H9 (cell line): ENCODE measurements around the gene TULP3. TPM values are rescaled to one million over a fixed set of nuclear protein-coding genes. Genes with fewer than 3 reads are reported as not detected.

Experiments
- DNase-seq: peaks from one replicate; pipeline ENCODE4 v3.0.0-alpha.2; 2017
- H2AFZ ChIP-seq: one replicate; pipeline ENCODE4 v1.6.1; 2013; ENCODE audit warnings: mild to moderate bottlenecking, low read length, control low read depth, moderate library complexity
- H2AK5ac ChIP-seq: 2 replicates; pipeline ENCODE4 v1.6.1; 2013; ENCODE audit warnings: low read length, control low read depth, mixed read lengths; ENCODE audit not compliant: insufficient read length
- H2BK120ac ChIP-seq: one replicate; pipeline ENCODE4 v1.6.1; 2013; ENCODE audit warnings: low read depth, mild to moderate bottlenecking, low read length, control low read depth, inconsistent platforms; ENCODE audit not compliant: poor library complexity, severe bottlenecking
- H2BK12ac ChIP-seq: 2 replicates; pipeline ENCODE4 v1.6.1; 2013; ENCODE audit warnings: low read length, control low read depth, mixed read lengths, low read depth; ENCODE audit not compliant: insufficient read length
- H2BK15ac ChIP-seq: 2 replicates; pipeline ENCODE4 v1.6.1; 2013; ENCODE audit warnings: low read depth, low read length, control low read depth
- H2BK20ac ChIP-seq: one replicate; pipeline ENCODE4 v1.6.1; 2013; ENCODE audit warnings: low read depth, mild to moderate bottlenecking, low read length, control low read depth, inconsistent platforms; ENCODE audit not compliant: poor library complexity, severe bottlenecking
- H2BK5ac ChIP-seq: 2 replicates; pipeline ENCODE4 v1.6.1; 2013; ENCODE audit warnings: low read length, control low read depth, mixed read lengths; ENCODE audit not compliant: insufficient read length
- H3K14ac ChIP-seq: 2 replicates; pipeline ENCODE4 v1.6.1; 2013; ENCODE audit warnings: low read length, control low read depth; ENCODE audit not compliant: insufficient read depth
- H3K18ac ChIP-seq: 2 replicates; pipeline ENCODE4 v1.6.1; 2013; ENCODE audit warnings: low read depth, mild to moderate bottlenecking, mixed read lengths, low read length, control low read depth; ENCODE audit not compliant: insufficient read length
- H3K23ac ChIP-seq: 2 replicates; pipeline ENCODE4 v1.6.1; 2013; ENCODE audit warnings: low read length, control low read depth, mixed read lengths, low read depth; ENCODE audit not compliant: insufficient read length
- H3K23me2 ChIP-seq: 2 replicates; pipeline ENCODE4 v1.6.1; 2013; ENCODE audit warnings: low read depth, mild to moderate bottlenecking, mixed read lengths, low read length, control low read depth; ENCODE audit not compliant: insufficient read length, poor library complexity, severe bottlenecking
- H3K27ac ChIP-seq: 2 replicates; pipeline ENCODE4 v1.5.1; 2013; ENCODE audit warnings: low read length, control low read depth, mixed read lengths, low read depth; ENCODE audit not compliant: insufficient read length
- H3K27me3 ChIP-seq: 2 replicates; pipeline ENCODE4 v1.6.1; 2013; ENCODE audit warnings: low read length, control low read depth, inconsistent platforms; ENCODE audit not compliant: insufficient read depth
- H3K4ac ChIP-seq: 2 replicates; pipeline ENCODE4 v1.6.1; 2013; ENCODE audit warnings: low read depth, mild to moderate bottlenecking, control low read depth, inconsistent platforms, low read length, moderate library complexity
- H3K4me1 ChIP-seq: 2 replicates; pipeline ENCODE4 v1.6.1; 2013; ENCODE audit warnings: low read length, control low read depth, inconsistent platforms; ENCODE audit not compliant: insufficient read depth
- H3K4me2 ChIP-seq: 2 replicates; pipeline ENCODE4 v1.6.1; 2013; ENCODE audit warnings: low read length, control low read depth, mixed read lengths; ENCODE audit not compliant: insufficient read length, insufficient read depth
- H3K56ac ChIP-seq: 2 replicates; pipeline ENCODE4 v1.6.1; 2013; ENCODE audit warnings: low read depth, mild to moderate bottlenecking, mixed read lengths, low read length, control low read depth; ENCODE audit not compliant: insufficient read length
- H3K79me1 ChIP-seq: 2 replicates; pipeline ENCODE4 v1.6.1; 2013; ENCODE audit warnings: low read depth, mild to moderate bottlenecking, moderate library complexity, low read length, control low read depth, inconsistent platforms; ENCODE audit not compliant: insufficient read depth, poor library complexity, severe bottlenecking
- H3K79me2 ChIP-seq: 2 replicates; pipeline ENCODE4 v1.6.1; 2013; ENCODE audit warnings: low read length, control low read depth, inconsistent platforms; ENCODE audit not compliant: insufficient read depth
- H3K9ac ChIP-seq: 2 replicates; pipeline ENCODE4 v1.6.1; 2013; ENCODE audit warnings: low read length, control low read depth, mixed read lengths; ENCODE audit not compliant: insufficient read length; ENCODE audit errors: extremely low read depth
- H3K9me3 ChIP-seq: one replicate; pipeline ENCODE4 v1.6.1; 2013; ENCODE audit warnings: low read depth, low read length, inconsistent platforms; ENCODE audit not compliant: control insufficient read depth
- H3T11ph ChIP-seq: one replicate; pipeline ENCODE4 v1.6.1; 2013; ENCODE audit warnings: mild to moderate bottlenecking, low read length, control low read depth, inconsistent platforms
- H4K20me1 ChIP-seq: one replicate; pipeline ENCODE4 v1.6.1; 2013; ENCODE audit not compliant: control insufficient read depth, insufficient read length, insufficient read depth
- H4K5ac ChIP-seq: 2 replicates; pipeline ENCODE4 v1.6.1; 2013; ENCODE audit warnings: low read depth, mild to moderate bottlenecking, mixed read lengths, low read length, control low read depth; ENCODE audit not compliant: insufficient read length
- H4K8ac ChIP-seq: replicated peaks from 2 replicates; pipeline ENCODE4 v1.6.1; 2013; ENCODE audit warnings: low read length, control low read depth, mixed read lengths, low read depth; ENCODE audit not compliant: insufficient read length
- H4K91ac ChIP-seq: 2 replicates; pipeline ENCODE4 v1.6.1; 2013; ENCODE audit warnings: low read depth, mild to moderate bottlenecking, moderate library complexity, mixed read lengths, low read length, control low read depth; ENCODE audit not compliant: insufficient read length
- H3K27ac Mint-ChIP-seq, 3 experiments: 2 replicates in 2 of 3; 3 replicates in 1 of 3; pipeline ENCODE4 v1.8.0; 2020 to 2021; ENCODE audit warnings: mixed read lengths in 3 of 3, mild to moderate bottlenecking in 1 of 3, moderate library complexity in 1 of 3
- H3K27me3 Mint-ChIP-seq: 2 replicates; pipeline ENCODE4 v1.8.0; 2021; ENCODE audit warnings: low read depth, mild to moderate bottlenecking, moderate library complexity, mixed read lengths
- H3K36me3 Mint-ChIP-seq, 3 experiments: 2 replicates in 2 of 3; 3 replicates in 1 of 3; pipeline ENCODE4 v1.8.0; 2020 to 2021; ENCODE audit warnings: low read depth in 3 of 3, mixed read lengths in 3 of 3; ENCODE audit not compliant: insufficient read depth in 1 of 3
- H3K4me1 Mint-ChIP-seq, 2 experiments: 2 replicates each; pipeline ENCODE4 v1.8.0; 2020; ENCODE audit warnings: mixed read lengths in 2 of 2
- H3K4me3 Mint-ChIP-seq, 2 experiments: 2 replicates in 1 of 2; 3 replicates in 1 of 2; pipeline ENCODE4 v1.8.0; 2020 to 2021; ENCODE audit warnings: mild to moderate bottlenecking in 2 of 2, mixed read lengths in 2 of 2, moderate library complexity in 1 of 2
- H3K9me3 Mint-ChIP-seq, 2 experiments: 2 replicates in 1 of 2; 3 replicates in 1 of 2; pipeline ENCODE4 v1.8.0; 2020; ENCODE audit warnings: mild to moderate bottlenecking in 2 of 2, mixed read lengths in 2 of 2, moderate library complexity in 1 of 2
- CTCF ChIP-seq: fragments of 200-600 bp; sonication (generic); conservative IDR thresholded peaks from 3 replicates; pipeline ENCODE4 v1.8.0; 2021; ENCODE audit warnings: antibody characterized with exemption, mild to moderate bottlenecking
- WGBS: extraction: QIAGEN DNeasy Blood & Tissue Kit; methylation state at CpG from one replicate; pipeline ENCODE4 v1.1.7; 2013; ENCODE audit warnings: missing lambda C conversion rate, low lambda C conversion rate, mixed read lengths; ENCODE audit not compliant: insufficient read length; ENCODE audit errors: extremely low coverage; 5-methylcytosine and 5-hydroxymethylcytosine counted together
- total RNA-seq: library from RNA; stranded (reverse); gene quantifications from 2 replicates; pipeline ENCODE4 v1.2.1, GENCODE V29; 2021

Gene TULP3
- total RNA-seq, 1 experiment from 2014 or later, result 22.3 TPM

GRCh38 chr12:2974560-2974971 is 83.9 kb downstream of the TULP3 start:
- Histone ChIP-seq H2BK12ac (no peak overlapping the region), H3K4ac (no peak overlapping the region), H4K5ac (no peak overlapping the region), H2BK5ac (no peak overlapping the region), H4K20me1 (no peaks in the 10 kb centered on the region), H3K23ac (no peak overlapping the region), H2AK5ac (no peak overlapping the region), H3K4me2 (no peak overlapping the region), H2BK120ac (no peak overlapping the region), H3K14ac (no peak overlapping the region), H2AFZ (no peak overlapping the region), H3K9me3 (no peaks in the 10 kb centered on the region), H3K9ac (no peak overlapping the region), H3K27me3 (no peaks in the 10 kb centered on the region), H3K4me1 (peaks cover 11% of the 10 kb centered on the region; the same call in 1 of the 2 replicates), H3K79me1 (peaks cover 9% of the 10 kb centered on the region), H3K27ac (no peak overlapping the region), H3K56ac (no peak overlapping the region), H3K79me2 (peaks cover 26% of the 10 kb centered on the region; the same call in 1 of the 2 replicates), H4K91ac (no peak overlapping the region), H3K23me2 (no peaks in the 10 kb centered on the region), H3K18ac (no peak overlapping the region), H4K8ac (no peak overlapping the region), H2BK20ac (no peak overlapping the region), H2BK15ac (no peak overlapping the region), H3T11ph (no peak overlapping the region)
- peaks cover 13 to 61% (median 33%) of the 10 kb centered on the region in 3 experiments for H3K36me3 Mint-ChIP-seq
- peak; percentile 73 for DNase-seq
- H3K4me3 Mint-ChIP-seq, result no peak overlapping the region
- no peak for TF ChIP-seq CTCF
- peaks cover 31 to 37% of the 10 kb centered on the region in 2 experiments for H3K4me1 Mint-ChIP-seq
- no peaks in the 10 kb centered on the region for H3K9me3 Mint-ChIP-seq
- no peaks in the 10 kb centered on the region for H3K27me3 Mint-ChIP-seq
- H3K27ac Mint-ChIP-seq, result peak overlapping the region; percentile 21 to 82 (median 49); a peak in 4 of 7 replicates
- no CpG with 5 or more reads among the region's 10 CpGs for WGBS
